Left lung (tissue), 10 donors: ENCODE results near the gene JAKMIP1. TPM values are rescaled to one million over a fixed set of nuclear protein-coding genes. Genes with fewer than 3 reads are reported as not detected.

Experiments
- ATAC-seq: fragments of 200-7000 bp; cut with Tn5 transposase; one replicate; pipeline ENCODE4 v1.9.1; 2020; ENCODE audit warnings: moderate library complexity
- DNase-seq, 4 donors: peaks; one replicate each; pipeline ENCODE4 v3.0.0-alpha.2; 2013 to 2020
- H3K27ac ChIP-seq, 2 donors: fragments of 200-600 bp; sonication (generic) in 1 of 2; one replicate each; pipeline versions ENCODE4 v1.5.0 to v1.8.0; 2020 to 2021
- H3K27me3 ChIP-seq, 2 donors: fragments of 200-600 bp; sonication (generic) in 1 of 2; one replicate each; pipeline versions ENCODE4 v1.5.0 to v1.8.0; 2020 to 2021
- H3K36me3 ChIP-seq, 2 donors: fragments of 200-600 bp; sonication (generic) in 1 of 2; one replicate each; pipeline versions ENCODE4 v1.5.0 to v1.8.0; 2020 to 2021
- H3K4me1 ChIP-seq, 2 donors: fragments of 200-600 bp; one replicate each; pipeline ENCODE4 v1.8.0; 2021
- H3K4me3 ChIP-seq, 2 donors: fragments of 200-600 bp; sonication (generic) in 1 of 2; one replicate each; pipeline versions ENCODE4 v1.5.0 to v1.8.0; 2020 to 2021; ENCODE audit warnings: mild to moderate bottlenecking in 1 of 2
- H3K9me3 ChIP-seq, 2 donors: fragments of 200-600 bp; sonication (generic) in 1 of 2; one replicate each; pipeline versions ENCODE4 v1.5.0 to v1.8.0; 2020 to 2021
- CTCF ChIP-seq, 2 donors: fragments of 200-600 bp; sonication (generic) in 1 of 2; IDR thresholded peaks; one replicate each; pipeline versions ENCODE4 v1.5.0 to v1.8.0; 2021; ENCODE audit warnings: antibody characterized with exemption in 2 of 2
- intact Hi-C, 2 donors: fragments of 100-400 bp; cut with DNase I; formaldehyde crosslinking; loops; one replicate each; pipeline versions ENCODE4 v1.11.2 to v1.14.2; 2022
- polyA plus RNA-seq, 6 donors: library from polyadenylated mRNA; unstranded; fragments of 120-200 nt; gene quantifications; one replicate each; pipeline ENCODE4 v1.2.1, GENCODE V29; 2013; ENCODE audit not compliant: insufficient read length in 6 of 6
- total RNA-seq, 2 donors: library from RNA; stranded (reverse); fragmentation: NEBNext Ultra II Directional; extraction: Animal tissue kit (Norgen Biotek cat#: 25700); gene quantifications; one replicate each; pipeline ENCODE4 v1.2.1, GENCODE V29; 2021
- donor health status: DM: no; HTN: yes; CAD: no.
- donor health status: DM: no; HTN: no; CAD: no.

Gene JAKMIP1
- total and polyA plus RNA-seq, 8 donors: 0.13 to 0.79 (median 0.21) TPM; not detected in 1

- no peak for TF ChIP-seq CTCF (IDR thresholded peaks at IDR 0.05)
- H3K36me3 ChIP-seq: no peaks in the 10 kb centered on the region
- ATAC-seq: no peak
Measured at GRCh38 chr4:6038711-6039110, 161.6 kb downstream of the JAKMIP1 start.

GRCh38 chr4:6035786-6036185 lies 164.6 kb downstream of the JAKMIP1 start:
- TF ChIP-seq CTCF (IDR thresholded peaks at IDR 0.05): no peak
- ATAC-seq (no peak), DNase-seq (peak in 1 of 4 donors; percentile 76)
- Histone ChIP-seq H3K36me3 (no peaks in the 10 kb centered on the region), H3K9me3 (no peaks in the 10 kb centered on the region), H3K4me3 (no peak overlapping the region), H3K4me1 (no peaks in the 10 kb centered on the region), H3K27ac (no peak overlapping the region), H3K27me3 (no peaks in the 10 kb centered on the region)
- intact Hi-C loops: no loop called here

More at GRCh38 chr4:6038711-6039110, 161.6 kb downstream of the JAKMIP1 start:
- peaks cover 0 to 12% of the 10 kb centered on the region in 2 donors for H3K27me3 ChIP-seq
- H3K27ac ChIP-seq: no peak overlapping the region
- H3K4me3 ChIP-seq: no peak overlapping the region
- H3K9me3 ChIP-seq: no peaks in the 10 kb centered on the region
- no peaks in the 10 kb centered on the region for H3K4me1 ChIP-seq
- intact Hi-C loops: no loop called here
- DNase-seq: no peak

GRCh38 chr4:6033381-6033780 lies 167.0 kb downstream of the JAKMIP1 start:
- TF ChIP-seq CTCF (IDR thresholded peaks at IDR 0.05): no peak
- no peak overlapping the region for H3K27ac ChIP-seq
- H3K27me3 ChIP-seq: no peaks in the 10 kb centered on the region
- H3K4me3 ChIP-seq: no peak overlapping the region
- H3K36me3 ChIP-seq: no peaks in the 10 kb centered on the region
- no peak for DNase-seq
- no peaks in the 10 kb centered on the region for H3K9me3 ChIP-seq
- intact Hi-C loops: no loop called here
- ATAC-seq: no peak
- H3K4me1 ChIP-seq: no peaks in the 10 kb centered on the region

- intact Hi-C loops: no loop called here
- TF ChIP-seq CTCF (IDR thresholded peaks at IDR 0.05): no peak
- H3K4me3 ChIP-seq: no peak overlapping the region
- H3K27ac ChIP-seq: no peak overlapping the region
- ATAC-seq: peak; percentile 26
- H3K27me3 ChIP-seq: no peaks in the 10 kb centered on the region
- H3K36me3 ChIP-seq: no peaks in the 10 kb centered on the region
- H3K4me1 ChIP-seq: no peaks in the 10 kb centered on the region
- no peaks in the 10 kb centered on the region for H3K9me3 ChIP-seq
- no peak for DNase-seq
Measured at GRCh38 chr4:6032249-6033244, 167.8 kb downstream of the JAKMIP1 start.

GRCh38 chr4:6031846-6032245 lies 168.5 kb downstream of the JAKMIP1 start:
- TF ChIP-seq CTCF (IDR thresholded peaks at IDR 0.05): no peak
- no peak for ATAC-seq
- H3K4me3 ChIP-seq: no peak overlapping the region
- H3K9me3 ChIP-seq: no peaks in the 10 kb centered on the region
- intact Hi-C loops: no loop called here
- no peaks in the 10 kb centered on the region for H3K4me1 ChIP-seq
- no peak for DNase-seq
- H3K27me3 ChIP-seq: no peaks in the 10 kb centered on the region
- no peak overlapping the region for H3K27ac ChIP-seq
- H3K36me3 ChIP-seq: no peaks in the 10 kb centered on the region
